ENCODE data around the gene KRT32.
A peak's percentile ranks its signal among the peaks of the same experiment; 100 is the strongest.

Gene KRT32

GRCh38 chr17:41420134-41420533 lies 47.1 kb downstream of the KRT32 start:
- no peak for TF ChIP-seq ZBTB7A (IDR thresholded peaks at IDR 0.05; ENCODE audit: low read depth)
- TF ChIP-seq, protein P1, sequence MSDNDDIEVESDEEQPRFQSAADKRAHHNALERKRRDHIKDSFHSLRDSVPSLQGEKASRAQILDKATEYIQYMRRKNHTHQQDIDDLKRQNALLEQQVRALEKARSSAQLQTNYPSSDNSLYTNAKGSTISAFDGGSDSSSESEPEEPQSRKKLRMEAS (IDR thresholded peaks at IDR 0.05) = no peak
- TF ChIP-seq CREB1 (IDR thresholded peaks at IDR 0.05; ENCODE audit: low read depth) = no peak
- no peak for TF ChIP-seq TAF1 (IDR thresholded peaks at IDR 0.05; ENCODE audit: low read depth)
- no peak for TF ChIP-seq EGR1 (IDR thresholded peaks at IDR 0.05)
- TF ChIP-seq YY1 (IDR thresholded peaks at IDR 0.05; ENCODE audit: low read depth) = no peak

DNA sequence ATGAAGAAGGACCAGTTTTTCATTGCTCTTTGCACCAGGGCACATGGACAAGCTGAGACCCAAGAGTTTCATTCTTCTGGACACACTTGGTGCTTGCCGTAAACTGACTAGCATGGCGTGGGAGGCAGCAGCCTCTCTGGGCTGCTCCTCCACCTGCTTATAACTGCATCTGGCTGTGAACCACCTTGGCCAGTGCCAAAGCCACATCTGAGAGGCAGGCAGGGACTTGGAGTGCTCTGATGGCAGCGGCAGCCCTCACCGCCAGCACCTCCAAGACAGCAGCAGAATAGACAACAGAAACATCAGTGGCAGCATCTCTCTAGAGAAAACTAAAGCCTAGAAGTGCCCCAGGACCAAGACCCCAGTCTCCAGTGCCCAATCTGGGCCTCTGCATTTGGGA lies 47.5 kb downstream of the KRT32 start:
- no peak for TF ChIP-seq TAF1 (IDR thresholded peaks at IDR 0.05; ENCODE audit: low read depth)
- TF ChIP-seq, protein P1 (IDR thresholded peaks at IDR 0.05) = no peak
- no peak for TF ChIP-seq EGR1 (IDR thresholded peaks at IDR 0.05)
- TF ChIP-seq TEAD4 (IDR thresholded peaks at IDR 0.05) = no peak
- no peak for TF ChIP-seq TCF12 (IDR thresholded peaks at IDR 0.05; ENCODE audit: low read depth)
- no peak for TF ChIP-seq YY1 (IDR thresholded peaks at IDR 0.05; ENCODE audit: low read depth)
- TF ChIP-seq RAD21 (IDR thresholded peaks at IDR 0.05; ENCODE audit: low read depth) = no peak
- TF ChIP-seq EP300 (IDR thresholded peaks at IDR 0.05; ENCODE audit: borderline replicate concordance) = no peak
- no peak for TF ChIP-seq CEBPB (IDR thresholded peaks at IDR 0.05)
- TF ChIP-seq CREB1 (IDR thresholded peaks at IDR 0.05; ENCODE audit: low read depth) = no peak

- TF ChIP-seq CEBPB (IDR thresholded peaks at IDR 0.05) = no peak
- TF ChIP-seq EP300 (IDR thresholded peaks at IDR 0.05; ENCODE audit: borderline replicate concordance) = no peak
- no peak for TF ChIP-seq RAD21 (IDR thresholded peaks at IDR 0.05; ENCODE audit: low read depth)
- TF ChIP-seq TEAD4 (IDR thresholded peaks at IDR 0.05) = no peak
- TF ChIP-seq, protein P1 (IDR thresholded peaks at IDR 0.05) = no peak
- TF ChIP-seq NFIC (IDR thresholded peaks at IDR 0.05) = no peak
- TF ChIP-seq EGR1 (IDR thresholded peaks at IDR 0.05) = no peak
- TF ChIP-seq CREB1 (IDR thresholded peaks at IDR 0.05; ENCODE audit: low read depth) = no peak
- TF ChIP-seq, protein P2, sequence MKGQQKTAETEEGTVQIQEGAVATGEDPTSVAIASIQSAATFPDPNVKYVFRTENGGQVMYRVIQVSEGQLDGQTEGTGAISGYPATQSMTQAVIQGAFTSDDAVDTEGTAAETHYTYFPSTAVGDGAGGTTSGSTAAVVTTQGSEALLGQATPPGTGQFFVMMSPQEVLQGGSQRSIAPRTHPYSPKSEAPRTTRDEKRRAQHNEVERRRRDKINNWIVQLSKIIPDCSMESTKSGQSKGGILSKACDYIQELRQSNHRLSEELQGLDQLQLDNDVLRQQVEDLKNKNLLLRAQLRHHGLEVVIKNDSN (IDR thresholded peaks at IDR 0.05) = no peak
- no peak for TF ChIP-seq TAF1 (IDR thresholded peaks at IDR 0.05; ENCODE audit: low read depth)
- no peak for TF ChIP-seq YY1 (IDR thresholded peaks at IDR 0.05; ENCODE audit: low read depth)
- no peak for TF ChIP-seq ZBTB7A (IDR thresholded peaks at IDR 0.05; ENCODE audit: low read depth)
- no peak for TF ChIP-seq FOXM1 (IDR thresholded peaks at IDR 0.05; ENCODE audit: borderline replicate concordance, low read depth)
- TF ChIP-seq TCF12 (IDR thresholded peaks at IDR 0.05; ENCODE audit: low read depth) = no peak
These were observed 48.9 kb downstream of the KRT32 start for GRCh38 chr17:41418116-41418860.

DNA sequence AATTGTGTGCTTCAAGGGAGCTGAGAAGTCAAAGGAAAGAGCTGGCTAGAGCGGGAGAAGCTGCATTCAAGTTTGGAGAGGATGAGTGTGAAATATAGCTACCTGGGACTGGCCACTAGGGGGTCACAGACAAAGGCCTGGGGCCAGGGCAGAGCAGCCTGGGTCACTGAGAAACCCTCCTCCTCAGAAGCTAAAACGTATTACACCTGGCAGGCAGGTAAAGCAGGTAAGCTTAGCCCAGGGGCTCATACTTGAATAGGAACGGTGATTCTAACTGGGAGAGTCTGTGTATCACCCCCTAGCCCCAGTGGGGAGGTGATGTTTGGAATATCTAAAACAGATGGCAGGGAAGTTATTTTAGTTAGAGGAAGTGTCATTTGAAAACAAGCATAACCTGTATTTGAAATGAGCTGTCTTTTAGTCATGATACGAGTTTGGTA lies 49.6 kb downstream of the KRT32 start:
- TF ChIP-seq, protein P2 (IDR thresholded peaks at IDR 0.05) = no peak
- TF ChIP-seq RAD21 (IDR thresholded peaks at IDR 0.05; ENCODE audit: low read depth) (peak; percentile 46), TCF12 (IDR thresholded peaks at IDR 0.05; ENCODE audit: low read depth) (no peak), CREB1 (IDR thresholded peaks at IDR 0.05; ENCODE audit: low read depth) (no peak), TEAD4 (IDR thresholded peaks at IDR 0.05) (no peak), REST (IDR thresholded peaks at IDR 0.05; ENCODE audit: low read depth) (no peak), ZBTB7A (IDR thresholded peaks at IDR 0.05; ENCODE audit: low read depth) (no peak)

DNA sequence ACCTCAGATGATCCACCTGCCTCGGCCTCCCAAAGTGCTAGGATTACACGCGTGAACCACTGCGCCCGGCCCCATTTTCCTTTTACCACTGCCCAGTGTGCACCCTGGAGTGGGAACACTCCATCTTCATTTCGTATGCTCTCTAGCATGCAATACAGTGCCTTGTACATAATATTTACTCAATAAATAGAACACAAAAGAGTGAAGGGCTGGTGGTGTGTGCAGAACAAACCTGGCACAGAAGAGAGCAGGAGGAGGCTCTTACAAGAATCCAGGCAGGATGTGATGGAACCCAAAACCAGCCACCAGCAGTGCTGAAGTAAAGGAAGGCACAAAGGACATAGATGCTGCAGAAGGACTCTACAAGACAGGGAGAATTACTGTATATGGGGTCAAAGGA lies 50.1 kb downstream of the KRT32 start:
- TF ChIP-seq EGR1 (IDR thresholded peaks at IDR 0.05) = no peak
- TF ChIP-seq REST (IDR thresholded peaks at IDR 0.05; ENCODE audit: low read depth) = no peak
- no peak for TF ChIP-seq CEBPB (IDR thresholded peaks at IDR 0.05)
- TF ChIP-seq, protein P2 (IDR thresholded peaks at IDR 0.05) = no peak
- TF ChIP-seq CREB1 (IDR thresholded peaks at IDR 0.05; ENCODE audit: low read depth) = no peak
- no peak for TF ChIP-seq EP300 (IDR thresholded peaks at IDR 0.05; ENCODE audit: borderline replicate concordance)
- TF ChIP-seq YY1 (IDR thresholded peaks at IDR 0.05; ENCODE audit: low read depth) = no peak
- TF ChIP-seq, protein P1 (IDR thresholded peaks at IDR 0.05) = no peak
- TF ChIP-seq RAD21 (IDR thresholded peaks at IDR 0.05; ENCODE audit: low read depth) = no peak
- TF ChIP-seq TEAD4 (IDR thresholded peaks at IDR 0.05) = no peak
- TF ChIP-seq ZBTB7A (IDR thresholded peaks at IDR 0.05; ENCODE audit: low read depth) = no peak
- no peak for TF ChIP-seq FOXM1 (IDR thresholded peaks at IDR 0.05; ENCODE audit: borderline replicate concordance, low read depth)
- TF ChIP-seq NFIC (IDR thresholded peaks at IDR 0.05) = no peak
- no peak for TF ChIP-seq TCF12 (IDR thresholded peaks at IDR 0.05; ENCODE audit: low read depth)
- no peak for TF ChIP-seq TAF1 (IDR thresholded peaks at IDR 0.05; ENCODE audit: low read depth)

Data from Ishikawa (cell line).